GM12878 (cell line): ENCODE data around the gene ERN1. TPM values are rescaled to one million over a fixed set of nuclear protein-coding genes. Genes with fewer than 3 reads are reported as not detected.

Source experiments
- ATAC-seq: fragments of 200-7000 bp; cut with Tn5 transposase; 3 replicates; pipeline ENCODE4 v1.9.1; 2020; ENCODE audit warnings: mild to moderate bottlenecking, moderate library complexity
- BruUV-seq: library from RNA; stranded (reverse); fragments of 400-500 nt; replicated peaks from 2 replicates; lab custom pipeline; 2021; lab: Mats Ljungman, UMichigan
- CTCF ChIA-PET: fragments of 300-600 bp; sonication (Branson Sonifier 250); formaldehyde crosslinking; extraction: SDS; loops from one replicate; lab custom pipeline; 2021; ENCODE audit warnings: inconsistent platforms; lab: Yijun Ruan, JAX
- POLR2A ChIA-PET: fragments of 350-600 bp; formaldehyde crosslinking; extraction: SDS; loops from one replicate; lab custom pipeline; 2021; ENCODE audit warnings: inconsistent platforms; lab: Charles Lee
- RAD21 ChIA-PET: fragments of 300-600 bp; sonication (Branson Sonifier 250); formaldehyde crosslinking; loops from one replicate; lab custom pipeline; 2023; ENCODE audit warnings: antibody characterized with exemption; ENCODE audit not compliant: unreplicated experiment; lab: Charles Lee
- SMC1A ChIA-PET: fragments of 300-600 bp; sonication (Branson Sonifier 250); formaldehyde crosslinking; loops from one replicate; lab custom pipeline; 2023; ENCODE audit not compliant: unreplicated experiment, uncharacterized antibody; lab: Charles Lee
- DNase-seq: peaks from one replicate; pipeline ENCODE4 v3.0.0-alpha.2; 2011; ENCODE audit warnings: low read depth, low spot score
- FAIRE-seq: peaks from 3 replicates; lab custom pipeline; 2011; peaks lifted over from hg19 to GRCh38; lab: Jason Lieb, UNC
- H2AFZ ChIP-seq: 2 replicates; pipeline ENCODE4 v1.6.0; 2011; ENCODE audit warnings: low read depth, low read length, control low read depth; ENCODE audit not compliant: control insufficient read depth
- H3K27ac ChIP-seq: 2 replicates; pipeline ENCODE4 v1.5.1; 2011; ENCODE audit warnings: control low read depth; ENCODE audit not compliant: control insufficient read depth, insufficient read depth
- H3K27me3 ChIP-seq, 2 experiments: replicated peaks in 1 of 2; 2 replicates each; pipeline versions ENCODE4 v1.6.0 to v1.6.1; 2011; ENCODE audit warnings: low read length in 1 of 2; ENCODE audit not compliant: control insufficient read depth in 2 of 2, insufficient read depth in 2 of 2
- H3K36me3 ChIP-seq, 2 experiments: 2 replicates each; pipeline ENCODE4 v1.5.1; 2011; ENCODE audit warnings: low read length in 1 of 2; ENCODE audit not compliant: control insufficient read depth in 2 of 2, insufficient read depth in 2 of 2
- H3K4me1 ChIP-seq: 2 replicates; pipeline ENCODE4 v1.6.1; 2011; ENCODE audit warnings: mild to moderate bottlenecking, low read length, moderate library complexity, mixed read lengths; ENCODE audit not compliant: control insufficient read depth, insufficient read depth
- H3K4me2 ChIP-seq: 2 replicates; pipeline ENCODE4 v1.6.0; 2011; ENCODE audit warnings: control low read depth; ENCODE audit not compliant: control insufficient read depth, insufficient read depth
- H3K4me3 ChIP-seq: fragments of 200-600 bp; sonication (generic); 2 replicates; pipeline ENCODE4 v1.5.1; 2016
- H3K79me2 ChIP-seq: 2 replicates; pipeline ENCODE4 v1.6.0; 2011; ENCODE audit warnings: low read length; ENCODE audit not compliant: control insufficient read depth, insufficient read depth
- H3K9ac ChIP-seq: 2 replicates; pipeline ENCODE4 v1.8.0; 2011; ENCODE audit warnings: low read length, control low read depth, mixed read lengths; ENCODE audit not compliant: control insufficient read depth, insufficient read depth
- H3K9me3 ChIP-seq: replicated peaks from 3 replicates; pipeline ENCODE4 v1.5.1; 2011; ENCODE audit warnings: mild to moderate bottlenecking, low read length; ENCODE audit not compliant: control insufficient read depth, insufficient read depth
- H4K20me1 ChIP-seq: 2 replicates; pipeline ENCODE4 v1.6.0; 2011; ENCODE audit not compliant: control insufficient read depth, insufficient read depth
- CEBPZ ChIP-seq: fragments of 150-350 bp; IDR thresholded peaks from 2 replicates; pipeline ENCODE4 v1.6.1; 2016; ENCODE audit warnings: low read depth, low read length
- WGBS: methylation state at CpG from one replicate; pipeline ENCODE4 v1.1.6; 2016; ENCODE audit warnings: low lambda C conversion rate; ENCODE audit not compliant: insufficient replicate concordance, insufficient coverage; ENCODE audit errors: missing lambda C conversion rate; 5-methylcytosine and 5-hydroxymethylcytosine counted together
- in situ Hi-C: fragments of 300-500 bp; cut with MboI; formaldehyde crosslinking; loops from 9 replicates; pipeline ENCODE4 v1.14.3; 2018; ENCODE audit warnings: mixed read lengths
- intact Hi-C: fragments of 100-400 bp; cut with micrococcal nuclease; formaldehyde crosslinking; loops from one replicate; pipeline ENCODE4 v1.14.2; 2022; ENCODE audit not compliant: unreplicated experiment
- polyA plus RNA-seq, 11 experiments: library from polyadenylated mRNA; depleted of rRNA in 4 of 11; unstranded in 6 of 11; stranded (reverse) in 5 of 11; fragments of >200 nt; fragmentation: Nextera tagmentation in 4 of 11; fragmentation: Illumina TruSeq in 1 of 11; extraction: Ambion mirVana in 4 of 11; extraction: Trizol in 1 of 11; gene quantifications; 1 replicate in 1 of 11; 2 replicates in 10 of 11; pipeline versions ENCODE4 v1.2.1 to v1.2.3, GENCODE V29; 2011 to 2016; ENCODE audit warnings: inconsistent platforms in 2 of 11, missing spikeins in 2 of 11, low read depth in 1 of 11
- total RNA-seq, 4 experiments: library from RNA; depleted of rRNA in 3 of 4; stranded (reverse); fragments of >200 nt in 3 of 4; fragmentation: Illumina TruSeq in 1 of 4; extraction: Trizol in 1 of 4; gene quantifications; 2 replicates each; pipeline versions ENCODE4 v1.2.1 to v1.2.3, GENCODE V29; 2013 to 2021

ERN1 gene
- total and polyA plus RNA-seq, 10 of the 15 experiments (the other 5 are each of a cell fraction or from before 2014, with no cell fraction given) = 2.6 to 19.2 (median 7.6) TPM

DNA sequence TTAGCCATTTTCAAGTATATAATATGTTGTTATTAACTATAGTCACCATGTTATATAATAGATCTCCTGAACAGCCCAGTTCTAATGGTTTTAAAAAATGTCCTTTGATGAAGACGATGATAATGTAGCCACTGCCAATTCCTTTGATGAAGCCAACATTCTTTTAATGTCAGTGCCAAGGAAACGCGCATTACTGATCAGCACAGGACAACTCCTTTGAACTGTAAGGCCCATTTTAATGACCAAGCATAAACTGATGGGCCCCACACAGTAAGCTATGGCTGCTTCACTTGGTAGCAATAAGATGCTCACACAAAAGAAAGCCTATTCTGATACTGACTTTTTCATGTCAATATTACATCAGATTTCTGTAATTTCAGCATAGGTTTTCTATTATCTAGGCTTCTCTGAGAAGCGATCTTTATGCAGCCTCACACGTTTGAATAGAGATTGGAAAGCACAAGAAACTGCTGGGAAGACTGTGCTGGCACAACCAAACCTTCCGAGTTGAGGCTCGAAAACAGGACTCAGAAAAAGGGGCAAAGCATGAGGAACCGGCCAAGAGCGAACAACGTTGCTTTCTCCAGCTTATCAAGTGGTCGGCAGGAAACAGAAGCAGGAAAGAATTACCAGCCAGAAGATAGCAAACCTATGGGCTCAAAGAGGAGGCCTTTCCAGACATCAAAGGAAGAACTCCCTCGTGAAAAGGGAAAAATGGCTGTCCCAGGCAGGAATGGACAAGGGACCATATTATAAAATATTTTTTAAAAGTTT lies 19.4 kb downstream of the ERN1 start:
- peaks cover 19% of the 10 kb centered on the region; the same call in 1 of the 2 replicates for H3K4me1 ChIP-seq
- intact Hi-C loops = no loop called here
- FAIRE-seq = no peak
- H3K4me3 ChIP-seq = no peak overlapping the region
- H3K27ac ChIP-seq = no peak overlapping the region
- in situ Hi-C loops = no loop called here
- ChIA-PET CTCF (interaction anchor here (1.1 to 2.9 kb wide), 2 partner anchors 28 to 81 kb away, joined by 3 to 14 read pairs; no protein-coding TSS in a partner anchor), SMC1A (interaction anchor here (1.1 to 2.8 kb wide), 3 partner anchors 11 to 35 kb away, joined by 3 to 19 read pairs (median 4); no protein-coding TSS in a partner anchor), POLR2A (interaction anchor here (0.9 to 1.4 kb wide), 3 partner anchors 10 to 18 kb away, joined by 3 to 9 read pairs (median 4); no protein-coding TSS in a partner anchor), RAD21 (interaction anchor here (0.9 to 1.3 kb wide), 2 partner anchors 28 to 36 kb away, joined by 3 read pairs; no protein-coding TSS in a partner anchor)
- no peaks in the 10 kb centered on the region for H3K27me3 ChIP-seq
- H3K9me3 ChIP-seq = no peaks in the 10 kb centered on the region; the same call in 2 of the 3 replicates
- WGBS = 89% methylated on average over 12 of the region's 12 CpGs
- no peak for TF ChIP-seq CEBPZ
- peaks cover 7% of the 10 kb centered on the region for H3K79me2 ChIP-seq
- peaks cover 0 to 2% of the 10 kb centered on the region in 2 experiments; a peak in 1 of 4 replicates for H3K36me3 ChIP-seq
- no peak for ATAC-seq
- H2AFZ ChIP-seq = no peak overlapping the region
- H3K9ac ChIP-seq = no peak overlapping the region
- BruUV-seq = no TSS peak
- no peak overlapping the region for H3K4me2 ChIP-seq
- H4K20me1 ChIP-seq = no peaks in the 10 kb centered on the region
- no peak for DNase-seq
